Testis (tissue), 2 donors: ENCODE measurements around the gene LRRTM3.

Experiments used
- CTCF ChIP-seq, 3 experiments: fragments of 450-650 bp in 2 of 3; fragments of 200-600 bp in 1 of 3; sonication (generic) in 1 of 3; IDR thresholded peaks; one replicate each; pipeline ENCODE4 v1.5.1; 2016 to 2019; ENCODE audit warnings: antibody characterized with exemption in 3 of 3, mild to moderate bottlenecking in 2 of 3, moderate library complexity in 1 of 3
- POLR2A ChIP-seq: fragments of 450-650 bp; IDR thresholded peaks from one replicate; pipeline ENCODE4 v1.6.1; 2017; ENCODE audit warnings: antibody characterized with exemption, mild to moderate bottlenecking, moderate library complexity

GRCh38 chr10:67110286-67110685 lies 184.4 kb downstream of the LRRTM3 start:
- no peak for TF ChIP-seq CTCF (IDR thresholded peaks at IDR 0.05)
- no peak for TF ChIP-seq POLR2A
